ENCODE data around the gene NEUROG2.

- TF ChIP-seq EZH2 (IDR thresholded peaks at IDR 0.05; ENCODE audit: borderline replicate concordance, low read depth, low read length, severe bottlenecking) = no peak
- no peak for TF ChIP-seq CTCF (IDR thresholded peaks at IDR 0.05; ENCODE audit: borderline replicate concordance, extremely low read depth, low read length, poor library complexity, severe bottlenecking)
Observed at GRCh38 chr4:112509243-112510141, 6.5 kb downstream of the NEUROG2 start.

Measured in DND-41 (cell line).